Activated naive CD8-positive, alpha-beta T cell treated with anti-CD3 and anti-CD28 coated beads, Interleukin-2, amount 50 U/mL, for 24 hours (primary cell): Measurements from ENCODE around the gene COL5A3.
A peak's percentile ranks its signal among the peaks of the same experiment; 100 is the strongest.
"Not testable (repeated sequence)": the region's sequence is repeated elsewhere in the genome, so short reads cannot be mapped to it uniquely, and the experiment has no call there.

ENCODE experiments used
- ATAC-seq: fragments of 150-1000 bp; cut with Tn5 transposase; one replicate; pipeline ENCODE4 v1.10.0; 2021
- DNase-seq: peaks from one replicate; pipeline ENCODE4 v3.0.0; 2021
- H3K27ac Mint-ChIP-seq: one replicate; pipeline ENCODE4 v1.8.0; 2021; ENCODE audit warnings: mild to moderate bottlenecking, mixed read lengths
- H3K27me3 Mint-ChIP-seq: one replicate; pipeline ENCODE4 v1.8.0; 2021; ENCODE audit warnings: mixed read lengths
- H3K36me3 Mint-ChIP-seq: one replicate; pipeline ENCODE4 v1.8.0; 2021; ENCODE audit warnings: low read depth, mixed read lengths
- H3K4me1 Mint-ChIP-seq: one replicate; pipeline ENCODE4 v1.8.0; 2021; ENCODE audit warnings: mixed read lengths
- H3K4me3 Mint-ChIP-seq: one replicate; pipeline ENCODE4 v1.8.0; 2021; ENCODE audit warnings: mild to moderate bottlenecking, moderate library complexity, mixed read lengths
- H3K9me3 Mint-ChIP-seq: one replicate; pipeline ENCODE4 v1.8.0; 2021; ENCODE audit warnings: mixed read lengths

Gene COL5A3

DNA sequence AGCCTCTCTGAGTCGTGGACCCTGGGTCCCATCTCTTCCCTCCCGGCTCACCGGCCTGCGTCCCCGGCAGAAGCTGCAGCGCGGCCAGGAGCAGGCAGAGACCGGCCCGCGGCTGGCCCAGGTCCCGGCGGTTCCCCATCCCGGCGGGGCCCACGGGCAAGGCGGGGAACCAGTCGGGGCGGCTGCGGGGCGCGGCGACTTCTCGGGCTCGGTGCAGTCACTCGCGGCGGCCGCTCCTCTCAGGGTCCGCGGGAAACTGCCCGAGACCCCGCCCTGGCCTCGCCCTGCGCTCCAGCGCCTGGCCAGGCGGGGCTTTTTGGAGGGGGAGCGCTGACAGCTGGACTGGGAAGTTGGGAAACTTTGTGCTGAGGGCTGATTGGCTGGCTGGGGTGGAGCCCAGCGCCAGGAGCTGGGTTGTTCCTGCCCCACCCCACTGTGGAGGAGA is at the start of gene COL5A3:
COL5A3 (minus strand) TSS at position 258 of the 445 bp plus-strand sequence; CDS start at position 139, 119 bp downstream.
- DNase-seq (no peak), ATAC-seq (no peak)
- H3K4me1 Mint-ChIP-seq, result peaks cover 35% of the 10 kb centered on the region
- peak within 1 kb of the TSS; percentile 43 for H3K4me3 Mint-ChIP-seq
- H3K27me3 Mint-ChIP-seq, result peaks cover 65% of the 10 kb centered on the region
- H3K9me3 Mint-ChIP-seq, result no peaks in the 10 kb centered on the region
- H3K36me3 Mint-ChIP-seq, result peaks cover 1% of the 10 kb centered on the region
- H3K27ac Mint-ChIP-seq, result peak within 1 kb of the TSS; percentile 59

DNA sequence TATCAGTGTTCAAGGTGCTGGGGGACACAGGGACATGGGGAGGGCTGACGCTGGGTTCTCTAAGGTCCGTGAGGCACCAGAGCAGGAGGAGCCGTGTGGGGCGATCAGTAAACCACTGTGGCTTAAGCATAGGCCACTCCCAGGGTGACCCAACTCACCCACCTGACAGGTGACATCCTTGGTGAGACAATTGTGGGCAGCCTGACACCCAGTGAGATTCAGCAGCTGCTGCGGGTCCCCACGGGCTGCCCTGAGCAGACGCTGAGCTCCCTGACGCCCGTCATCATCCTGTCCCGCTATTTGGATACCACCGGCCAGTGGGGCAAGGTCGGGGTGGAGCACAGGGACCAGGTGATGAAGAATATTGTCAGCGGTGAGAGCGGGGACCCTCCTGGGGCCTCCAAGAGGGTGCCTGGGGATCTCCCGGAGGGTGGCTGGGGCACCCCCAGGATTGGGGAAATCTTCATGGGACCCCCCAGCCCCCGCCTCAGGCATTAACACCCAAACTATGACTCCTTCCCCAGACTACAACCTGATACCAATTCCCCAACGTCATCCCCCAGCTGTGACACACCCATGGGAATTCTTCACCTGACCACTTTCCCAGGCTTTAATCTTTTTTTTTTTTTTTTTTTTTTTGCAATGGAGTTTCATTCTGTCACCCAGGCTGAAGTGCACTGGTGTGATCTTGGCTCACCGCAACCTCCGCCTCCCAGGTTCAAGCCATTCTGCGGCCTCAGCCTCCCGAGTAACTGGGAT is 42.5 kb upstream of the COL5A3 start:
- DNase-seq, result no peak
- no peak overlapping the region for H3K27ac Mint-ChIP-seq
- H3K9me3 Mint-ChIP-seq, result no peaks in the 10 kb centered on the region
- peaks cover 4% of the 10 kb centered on the region for H3K27me3 Mint-ChIP-seq
- H3K4me1 Mint-ChIP-seq, result no peaks in the 10 kb centered on the region
- no peaks in the 10 kb centered on the region for H3K36me3 Mint-ChIP-seq
- ATAC-seq, result no peak
- H3K4me3 Mint-ChIP-seq, result no peak overlapping the region

DNA sequence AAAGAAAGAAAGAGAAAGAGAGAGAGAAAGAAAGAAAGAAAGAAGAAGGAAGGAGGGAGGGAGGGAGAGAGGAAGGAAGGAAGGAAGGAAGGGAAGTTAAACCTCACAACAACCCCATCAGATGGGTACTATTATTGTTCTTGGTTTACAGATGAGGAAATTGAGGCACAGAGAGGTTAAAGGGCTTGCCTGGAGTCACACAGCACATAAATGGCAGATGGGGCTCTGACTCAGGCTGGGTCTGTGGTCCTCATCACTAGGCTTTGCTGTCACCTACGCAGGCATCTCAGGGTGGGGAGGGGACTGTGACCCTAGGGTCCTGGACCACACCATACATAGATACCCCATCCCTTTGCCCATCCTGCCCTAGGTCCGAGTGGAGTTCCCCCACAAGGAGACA is 39.3 kb upstream of the COL5A3 start:
- Mint-ChIP-seq H3K27me3 (peaks cover 11% of the 10 kb centered on the region), H3K9me3 (peaks cover 2% of the 10 kb centered on the region), H3K4me3 (no peak overlapping the region), H3K4me1 (no peaks in the 10 kb centered on the region), H3K27ac (no peak overlapping the region), H3K36me3 (no peaks in the 10 kb centered on the region)
- ATAC-seq, result no peak
- DNase-seq, result no peak

DNA sequence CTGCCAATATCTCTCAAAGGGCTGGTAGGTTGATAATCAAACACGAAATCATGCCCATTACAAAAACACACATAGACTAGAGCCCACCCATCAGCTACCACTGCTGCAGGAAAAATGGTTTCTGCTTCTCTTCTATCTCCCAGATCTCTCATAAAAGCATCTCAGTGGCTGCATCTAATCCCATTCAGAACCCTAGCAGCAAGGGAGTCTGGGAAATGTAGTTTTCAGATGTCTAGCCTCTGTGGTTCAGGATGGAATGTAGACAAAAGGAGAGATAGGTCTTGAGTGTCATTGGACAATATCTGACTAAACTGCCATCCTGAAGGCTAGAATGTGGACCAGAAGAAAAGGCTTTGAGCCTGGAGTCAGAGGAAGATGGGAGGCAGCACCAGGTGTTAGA is 35.1 kb upstream of the COL5A3 start:
- DNase-seq (no peak), ATAC-seq (no peak)
- Mint-ChIP-seq H3K36me3 (no peaks in the 10 kb centered on the region), H3K4me3 (no peak overlapping the region), H3K4me1 (no peaks in the 10 kb centered on the region), H3K9me3 (peaks cover 14% of the 10 kb centered on the region), H3K27ac (no peak overlapping the region), H3K27me3 (peaks cover 22% of the 10 kb centered on the region)

DNA sequence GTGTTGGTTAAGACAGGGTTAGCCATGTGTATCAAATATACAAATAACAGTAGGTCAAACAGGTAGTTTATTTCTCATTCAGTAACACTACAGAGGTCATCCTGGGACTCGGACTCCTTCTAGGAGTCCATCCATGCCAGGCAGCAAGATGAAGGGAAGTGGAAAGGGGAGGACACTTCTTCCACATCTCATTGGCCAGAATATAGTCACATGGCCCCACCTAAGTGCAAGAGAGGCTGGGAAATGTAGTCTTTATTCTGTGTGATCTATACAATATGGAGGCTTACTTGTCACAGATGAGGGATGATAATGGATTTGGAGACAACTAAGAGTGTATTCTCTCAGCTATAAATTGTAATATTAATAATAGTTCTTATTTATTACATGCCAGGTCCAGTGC is 34.1 kb upstream of the COL5A3 start:
- H3K27ac Mint-ChIP-seq, result no peak overlapping the region
- peaks cover 14% of the 10 kb centered on the region for H3K9me3 Mint-ChIP-seq
- ATAC-seq (no peak), DNase-seq (no peak)
- no peaks in the 10 kb centered on the region for H3K36me3 Mint-ChIP-seq
- H3K4me1 Mint-ChIP-seq, result no peaks in the 10 kb centered on the region
- H3K27me3 Mint-ChIP-seq, result peaks cover 22% of the 10 kb centered on the region
- no peak overlapping the region for H3K4me3 Mint-ChIP-seq

DNA sequence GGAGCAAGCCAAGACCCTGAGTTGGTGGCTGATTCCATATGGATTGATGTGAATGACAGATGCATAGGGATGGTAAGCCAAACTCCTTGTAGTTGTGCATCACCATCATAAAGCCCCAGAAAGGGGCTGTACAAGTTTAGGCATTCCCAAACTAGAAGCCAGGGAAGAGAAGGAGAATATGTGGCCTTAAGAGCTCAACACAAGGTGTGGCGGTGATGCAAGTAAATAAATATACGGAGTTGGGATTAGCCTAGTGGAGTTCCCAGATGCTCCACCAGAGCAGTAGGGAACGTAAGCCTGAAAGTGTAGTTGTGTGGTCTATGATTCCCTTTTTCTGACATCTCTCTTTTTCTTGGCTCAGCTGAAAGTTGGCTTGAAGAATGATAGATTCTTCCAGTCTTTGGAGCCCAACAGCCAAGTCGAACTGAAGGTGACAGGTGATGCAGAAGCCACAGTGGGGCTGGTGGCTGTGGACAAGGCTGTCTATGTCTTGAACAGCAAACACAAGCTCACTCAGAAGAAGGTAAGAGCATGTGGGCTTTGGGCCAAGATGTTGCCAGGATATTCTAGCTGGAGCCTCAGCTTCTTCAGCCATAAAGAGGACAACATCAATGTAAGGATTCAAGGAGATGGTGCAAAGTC is 33.1 kb upstream of the COL5A3 start:
- peaks cover 28% of the 10 kb centered on the region for H3K27me3 Mint-ChIP-seq
- no peak for ATAC-seq
- DNase-seq, result no peak
- no peak overlapping the region for H3K4me3 Mint-ChIP-seq
- H3K9me3 Mint-ChIP-seq, result peaks cover 14% of the 10 kb centered on the region
- no peaks in the 10 kb centered on the region for H3K4me1 Mint-ChIP-seq
- H3K27ac Mint-ChIP-seq, result no peak overlapping the region
- H3K36me3 Mint-ChIP-seq, result no peaks in the 10 kb centered on the region

DNA sequence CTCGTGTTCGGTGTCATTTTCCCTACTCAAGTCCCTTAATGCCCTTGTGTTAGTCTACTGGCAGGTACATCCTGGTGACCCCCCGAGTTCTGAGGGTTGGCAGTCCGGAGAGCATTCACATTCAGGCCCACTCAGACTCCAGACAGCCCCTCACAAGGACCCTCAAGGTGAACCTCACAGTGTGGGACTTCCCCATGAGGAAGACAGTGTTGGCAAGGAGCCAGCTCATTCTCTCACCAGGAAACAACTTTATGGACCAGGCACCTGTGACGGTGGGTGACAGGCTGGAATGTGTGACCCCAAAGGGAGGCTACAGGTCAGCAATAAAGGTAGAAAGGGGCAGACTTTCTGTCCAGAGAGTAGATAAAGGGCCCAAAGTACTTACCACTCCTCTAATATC is 27.5 kb upstream of the COL5A3 start:
- Mint-ChIP-seq H3K27me3 (peaks cover 23% of the 10 kb centered on the region), H3K36me3 (no peaks in the 10 kb centered on the region), H3K4me3 (no peak overlapping the region), H3K4me1 (no peaks in the 10 kb centered on the region), H3K9me3 (no peaks in the 10 kb centered on the region), H3K27ac (no peak overlapping the region)
- no peak for DNase-seq
- ATAC-seq, result no peak

DNA sequence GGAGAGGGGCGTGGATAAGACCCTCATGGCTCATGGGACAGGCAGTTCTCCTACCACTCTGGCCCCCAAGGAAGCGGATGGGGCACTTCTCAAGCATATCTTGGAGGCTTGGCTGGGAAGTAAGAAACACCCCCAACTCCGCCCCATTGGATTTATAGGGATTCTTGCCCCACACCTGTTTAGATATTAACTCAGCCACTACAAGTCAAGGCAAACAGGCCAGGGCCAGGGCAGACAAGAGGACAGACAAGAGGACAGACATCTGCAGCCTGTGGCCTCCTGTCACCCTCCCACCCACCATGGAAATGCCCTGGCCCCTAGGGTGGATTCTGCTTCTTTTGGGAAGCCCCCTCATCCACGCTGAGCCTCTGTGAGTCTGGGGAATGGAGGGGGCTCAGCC is 27.1 kb upstream of the COL5A3 start:
- Mint-ChIP-seq H3K27ac (no peak overlapping the region), H3K9me3 (no peaks in the 10 kb centered on the region), H3K4me1 (no peaks in the 10 kb centered on the region), H3K4me3 (no peak overlapping the region), H3K36me3 (no peaks in the 10 kb centered on the region), H3K27me3 (peaks cover 23% of the 10 kb centered on the region)
- DNase-seq, result no peak
- no peak for ATAC-seq

DNA sequence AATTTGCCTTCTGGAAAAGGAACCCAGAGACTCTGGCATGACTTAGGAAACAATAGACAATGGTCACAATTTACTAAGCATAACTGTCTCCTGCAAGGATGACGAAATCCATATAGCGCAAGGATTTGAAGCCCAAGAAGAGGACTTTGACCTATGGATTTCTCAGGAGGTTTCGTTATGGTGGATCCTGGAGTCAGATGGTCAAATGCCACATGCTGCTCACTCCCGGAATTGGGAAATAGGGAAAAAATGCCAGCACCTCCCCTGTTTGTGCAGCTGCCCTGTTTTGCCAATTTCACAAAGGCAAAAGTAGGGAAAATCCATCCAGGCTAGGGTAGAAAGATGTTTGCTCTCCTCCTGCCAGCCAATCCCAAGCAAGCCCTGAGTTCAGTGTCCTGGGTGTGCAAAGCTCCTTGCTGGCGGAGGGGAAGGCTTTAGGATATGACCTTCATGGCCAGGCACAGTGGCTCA is 26.3 kb upstream of the COL5A3 start:
- no peaks in the 10 kb centered on the region for H3K4me1 Mint-ChIP-seq
- DNase-seq (no peak), ATAC-seq (no peak)
- no peaks in the 10 kb centered on the region for H3K36me3 Mint-ChIP-seq
- no peak overlapping the region for H3K27ac Mint-ChIP-seq
- no peaks in the 10 kb centered on the region for H3K9me3 Mint-ChIP-seq
- peaks cover 23% of the 10 kb centered on the region for H3K27me3 Mint-ChIP-seq
- H3K4me3 Mint-ChIP-seq, result no peak overlapping the region

DNA sequence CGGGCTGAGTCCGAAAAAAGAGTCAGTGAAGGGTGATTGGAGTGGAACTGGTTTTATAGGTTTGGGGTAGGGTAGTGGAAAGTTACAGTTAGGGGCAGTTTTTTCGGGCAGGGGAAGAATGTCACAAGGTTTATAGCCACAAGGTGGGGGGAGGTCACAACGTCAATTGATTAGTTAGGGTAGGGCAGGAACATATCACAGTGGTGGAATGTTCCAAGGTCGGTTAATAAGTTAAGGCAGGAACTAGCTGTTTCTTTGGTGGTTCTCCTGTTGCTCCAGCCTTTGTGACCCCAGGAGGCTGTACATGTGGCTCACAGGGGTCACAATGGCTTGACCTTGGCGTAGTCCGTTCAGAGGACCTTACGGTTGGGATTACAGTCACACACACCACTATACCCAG is 23.3 kb upstream of the COL5A3 start:
- ATAC-seq (no peak), DNase-seq (no peak)
- no peaks in the 10 kb centered on the region for H3K4me1 Mint-ChIP-seq
- no peaks in the 10 kb centered on the region for H3K9me3 Mint-ChIP-seq
- peaks cover 20% of the 10 kb centered on the region for H3K27me3 Mint-ChIP-seq
- no peak overlapping the region for H3K4me3 Mint-ChIP-seq
- H3K27ac Mint-ChIP-seq, result no peak overlapping the region
- H3K36me3 Mint-ChIP-seq, result no peaks in the 10 kb centered on the region

DNA sequence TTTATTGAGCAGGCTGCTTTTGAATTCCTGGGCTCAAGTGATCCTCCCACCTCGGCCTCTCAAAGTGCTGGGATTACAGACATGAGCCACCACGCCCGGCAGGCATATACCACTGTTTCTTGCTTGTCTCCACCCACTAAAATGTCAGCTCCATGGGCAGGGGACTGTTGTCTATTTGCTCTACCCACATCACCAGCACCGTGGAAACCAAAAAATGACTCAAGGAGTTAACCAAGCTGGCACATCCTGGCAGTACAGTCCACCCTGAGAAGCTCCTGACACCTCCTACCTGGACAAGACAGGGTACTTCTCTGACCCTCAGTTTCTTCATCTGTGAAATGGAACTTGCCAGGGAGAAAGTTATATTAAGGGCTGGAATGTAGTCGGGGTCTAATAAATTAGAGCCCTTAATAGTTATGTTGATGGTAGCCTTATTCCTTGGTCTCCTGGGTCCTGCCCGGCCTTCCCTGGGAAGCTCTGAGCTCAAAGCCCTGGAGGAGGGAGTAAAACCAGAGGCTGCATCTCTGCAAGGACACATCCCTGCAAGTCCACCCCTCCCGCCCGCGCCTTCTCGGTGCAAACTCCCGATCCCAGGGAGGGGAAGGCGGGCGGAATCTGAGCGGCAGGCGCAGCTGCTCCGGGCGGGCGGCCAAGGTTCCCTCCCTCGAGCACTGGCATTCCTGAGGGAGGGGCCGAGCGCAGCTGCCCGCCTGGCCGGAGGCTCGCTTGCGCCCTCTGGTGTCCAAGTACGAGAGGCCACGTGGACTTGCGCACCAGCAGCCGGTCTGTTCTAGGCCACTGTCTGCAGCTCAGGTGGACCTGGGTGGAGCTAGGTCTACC is 17.1 kb upstream of the COL5A3 start:
- Mint-ChIP-seq H3K4me3 (no peak overlapping the region), H3K4me1 (no peaks in the 10 kb centered on the region), H3K9me3 (no peaks in the 10 kb centered on the region), H3K27ac (no peak overlapping the region), H3K36me3 (no peaks in the 10 kb centered on the region), H3K27me3 (peaks cover 27% of the 10 kb centered on the region)
- ATAC-seq, result peak; percentile 94
- peak; percentile 93 for DNase-seq

DNA sequence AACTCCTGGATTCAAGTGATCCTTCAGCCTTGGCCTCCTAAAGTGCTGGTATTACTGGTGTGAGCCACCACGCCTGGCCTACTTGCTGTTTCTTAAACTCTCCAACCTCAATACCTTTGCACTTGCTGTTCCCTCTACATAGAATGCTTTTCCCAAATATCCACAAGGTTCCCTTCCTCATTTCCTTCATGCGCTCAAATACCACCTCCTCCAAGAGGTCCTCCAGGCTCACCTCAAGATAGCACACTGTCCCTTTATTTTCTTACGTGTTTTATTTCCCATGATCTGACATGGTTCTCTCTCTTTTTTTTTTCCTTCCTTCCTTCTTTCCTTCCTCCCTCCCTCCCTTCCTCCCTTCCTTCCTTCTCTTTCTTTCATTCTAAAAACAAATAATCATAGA is 16.4 kb upstream of the COL5A3 start:
- no peak overlapping the region for H3K27ac Mint-ChIP-seq
- no peak overlapping the region for H3K4me3 Mint-ChIP-seq
- H3K4me1 Mint-ChIP-seq, result no peaks in the 10 kb centered on the region

DNA sequence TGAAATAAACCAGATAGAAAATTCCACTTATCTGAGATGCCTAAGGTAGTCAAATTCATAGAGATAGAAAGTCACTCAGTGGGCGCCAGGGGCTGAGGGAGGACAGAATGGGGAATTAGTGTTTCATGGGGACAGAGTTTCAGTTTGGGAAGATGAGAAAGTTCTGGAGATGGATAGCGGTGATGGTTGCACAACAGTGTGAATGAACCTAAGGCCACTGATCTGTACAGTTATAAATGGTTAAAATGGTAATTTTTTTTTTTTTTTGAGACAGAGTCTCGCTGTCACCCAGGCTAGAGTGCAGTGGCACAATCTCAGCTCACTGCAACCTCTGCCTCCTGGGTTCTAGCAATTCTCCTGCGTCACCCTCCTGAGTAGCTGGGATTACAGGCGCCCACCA is 12.8 kb upstream of the COL5A3 start:
- peaks cover 29% of the 10 kb centered on the region for H3K27me3 Mint-ChIP-seq
- not testable (repeated sequence) for H3K4me3 Mint-ChIP-seq, H3K9me3 Mint-ChIP-seq, DNase-seq, H3K36me3 Mint-ChIP-seq, H3K4me1 Mint-ChIP-seq, ATAC-seq, H3K27ac Mint-ChIP-seq

More for the DNA sequence above, 16.4 kb upstream of the COL5A3 start:
- ATAC-seq (no peak), DNase-seq (no peak)
- Mint-ChIP-seq H3K27me3 (peaks cover 24% of the 10 kb centered on the region), H3K9me3 (no peaks in the 10 kb centered on the region), H3K36me3 (no peaks in the 10 kb centered on the region)

DNA sequence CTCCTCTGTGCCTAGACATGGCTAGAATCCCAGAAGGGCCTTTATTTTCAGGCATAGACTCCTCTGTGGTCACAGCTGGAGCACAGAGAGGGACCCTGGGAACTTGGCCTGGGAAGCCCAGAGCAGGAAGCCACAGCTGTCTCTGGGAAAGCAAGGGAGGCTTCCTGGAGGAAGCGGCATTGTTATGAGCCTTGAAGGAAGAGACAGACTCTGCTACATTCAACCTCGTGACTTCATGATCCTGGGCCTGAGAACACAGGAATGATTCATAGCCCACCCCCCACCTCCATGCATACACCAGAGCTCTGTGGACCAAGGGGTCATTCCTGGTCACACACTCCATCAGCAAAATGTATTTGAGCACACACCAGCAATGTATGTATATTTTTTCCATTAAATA is 11.6 kb upstream of the COL5A3 start:
- H3K4me3 Mint-ChIP-seq, result no peak overlapping the region
- H3K27ac Mint-ChIP-seq, result no peak overlapping the region
- peaks cover 23% of the 10 kb centered on the region for H3K27me3 Mint-ChIP-seq
- DNase-seq (no peak), ATAC-seq (no peak)
- peaks cover 6% of the 10 kb centered on the region for H3K4me1 Mint-ChIP-seq
- no peaks in the 10 kb centered on the region for H3K36me3 Mint-ChIP-seq
- H3K9me3 Mint-ChIP-seq, result no peaks in the 10 kb centered on the region

DNA sequence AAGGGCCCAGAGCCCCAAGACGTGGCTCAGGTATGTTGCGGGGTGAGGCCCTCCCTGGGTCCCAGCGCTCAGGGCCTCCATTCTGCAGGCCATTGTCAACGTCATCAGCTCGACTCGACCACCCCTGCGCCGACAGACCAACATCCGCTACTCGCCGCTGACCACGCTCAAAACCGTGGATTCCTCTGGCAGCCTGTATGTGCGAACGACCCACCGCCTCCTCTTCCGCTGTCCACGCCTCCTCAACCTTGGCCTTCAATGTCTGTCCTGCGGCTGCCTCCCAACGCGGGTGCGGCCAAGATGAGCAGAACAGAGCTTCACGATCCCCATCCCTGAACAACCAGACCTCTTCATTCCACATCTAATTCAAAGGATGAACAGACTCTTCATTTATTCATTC is 11.1 kb upstream of the COL5A3 start:
- Mint-ChIP-seq H3K4me3 (no peak overlapping the region), H3K4me1 (peaks cover 6% of the 10 kb centered on the region), H3K36me3 (no peaks in the 10 kb centered on the region), H3K27ac (no peak overlapping the region), H3K27me3 (peaks cover 22% of the 10 kb centered on the region), H3K9me3 (no peaks in the 10 kb centered on the region)
- DNase-seq (no peak), ATAC-seq (no peak)
